GM15510 (cell line): ENCODE data around the gene GPAT3.

Source experiments
- POLR2A ChIP-seq: IDR thresholded peaks from 3 replicates; pipeline ENCODE4 v1.6.1; 2011; ENCODE audit warnings: borderline replicate concordance; ENCODE audit not compliant: insufficient read length; ENCODE audit errors: extremely low read depth

The GPAT3 gene

GRCh38 chr4:83646538-83647239 is 110.8 kb downstream of the GPAT3 start:
- no peak for TF ChIP-seq POLR2A

DNA sequence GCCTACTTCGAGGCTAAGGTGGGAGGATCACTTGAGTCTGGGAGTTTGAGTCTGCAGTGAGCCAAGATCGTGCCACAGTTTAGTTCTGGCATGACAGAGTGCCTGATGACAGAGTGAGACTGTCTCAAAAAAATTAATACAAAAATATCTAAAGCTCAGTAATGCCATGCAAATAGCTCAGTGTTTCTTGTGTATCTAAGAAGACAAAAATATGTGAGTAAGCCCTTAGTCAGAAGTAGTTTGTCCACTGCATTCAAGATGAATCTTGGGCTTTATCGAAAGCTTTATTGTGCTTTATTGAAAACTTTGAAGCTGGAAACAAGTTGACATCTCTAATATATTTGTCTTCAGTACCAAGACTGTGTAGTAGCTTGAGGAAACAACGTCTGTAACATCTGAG is 115.9 kb downstream of the GPAT3 start:
- TF ChIP-seq POLR2A, result no peak
